K562 (cell line): ENCODE measurements around the gene CADPS2. TPM values are rescaled to one million over a fixed set of nuclear protein-coding genes. Genes with fewer than 3 reads are reported as not detected.

Source experiments
- ATAC-seq: fragments of 200-7000 bp; cut with Tn5 transposase; 3 replicates; pipeline ENCODE4 v1.9.1; 2020; ENCODE audit warnings: moderate library complexity
- BruUV-seq: library from RNA; stranded (reverse); fragments of 400-500 nt; replicated peaks from 2 replicates; lab custom pipeline; 2021; lab: Mats Ljungman, UMichigan
- CTCF ChIA-PET: fragments of 300-600 bp; formaldehyde crosslinking; extraction: SDS; loops from one replicate; lab custom pipeline; 2021; ENCODE audit warnings: low intra/inter-chr PET ratio; lab: Yijun Ruan, JAX
- POLR2A ChIA-PET: fragments of 300-600, 350-650 bp; sonication (Branson Sonifier 250); formaldehyde crosslinking; extraction: SDS; loops from one replicate; lab custom pipeline; 2021; ENCODE audit warnings: antibody characterized with exemption, inconsistent platforms; lab: Yijun Ruan, JAX
- DNase-seq, 4 experiments: peaks; one replicate each; pipeline versions ENCODE4 v3.0.0 to v3.0.0-alpha.2; 2011 to 2018; ENCODE audit warnings: low spot score in 3 of 4, mixed read lengths in 3 of 4; ENCODE audit errors: extremely low read depth in 1 of 4
- FAIRE-seq: peaks from 2 replicates; lab custom pipeline; 2011; peaks lifted over from hg19 to GRCh38; lab: Jason Lieb, UNC
- H2AFZ ChIP-seq: 2 replicates; pipeline ENCODE4 v1.6.0; 2011; ENCODE audit warnings: low read depth, low read length, control low read depth, inconsistent platforms
- H3K27ac ChIP-seq: fragments of 200-600 bp; 3 replicates; pipeline ENCODE4 v1.8.0; 2011; ENCODE audit warnings: low read depth, mild to moderate bottlenecking, control low read depth, inconsistent platforms, low read length, moderate library complexity, mixed read lengths; ENCODE audit errors: extremely low read depth
- H3K27me3 ChIP-seq, 2 experiments: fragments of 300-600 bp in 1 of 2; 2 replicates in 1 of 2; 3 replicates in 1 of 2; pipeline versions ENCODE4 v1.6.0 to v1.8.0; 2011; ENCODE audit warnings: inconsistent platforms in 2 of 2, low read length in 2 of 2, mild to moderate bottlenecking in 1 of 2, mixed read lengths in 1 of 2, moderate library complexity in 1 of 2; ENCODE audit not compliant: control insufficient read depth in 2 of 2, insufficient read depth in 2 of 2
- H3K36me3 ChIP-seq: fragments of 300-600 bp; 3 replicates; pipeline ENCODE4 v1.8.0; 2011; ENCODE audit warnings: mild to moderate bottlenecking, low read length, inconsistent platforms; ENCODE audit not compliant: control insufficient read depth, insufficient read depth
- H3K4me1 ChIP-seq, 2 experiments: fragments of 200-600 bp in 1 of 2; replicated peaks in 1 of 2; 2 replicates in 1 of 2; 3 replicates in 1 of 2; pipeline versions ENCODE4 v1.5.1 to v1.8.0; 2011; ENCODE audit warnings: inconsistent platforms in 2 of 2, low read length in 2 of 2, mild to moderate bottlenecking in 1 of 2, mixed read lengths in 1 of 2, moderate library complexity in 1 of 2; ENCODE audit not compliant: control insufficient read depth in 2 of 2, insufficient read depth in 2 of 2
- H3K4me2 ChIP-seq: 2 replicates; pipeline ENCODE4 v1.6.1; 2011; ENCODE audit warnings: low read length, control low read depth, inconsistent platforms, mixed read lengths; ENCODE audit not compliant: insufficient read depth
- H3K4me3 ChIP-seq: fragments of 200-600 bp; sonication (generic), shearing (Covaris generic); 2 replicates; pipeline ENCODE4 v1.5.1; 2016; ENCODE audit warnings: control low read depth, inconsistent platforms
- H3K79me2 ChIP-seq: fragments of 200-600 bp; 3 replicates; pipeline ENCODE4 v1.8.0; 2011; ENCODE audit warnings: low read length, inconsistent platforms; ENCODE audit not compliant: control insufficient read depth, insufficient read depth
- H3K9ac ChIP-seq, 2 experiments: 2 replicates each; pipeline versions ENCODE4 v1.6.0 to v1.6.1; 2011; ENCODE audit warnings: low read depth in 2 of 2, low read length in 2 of 2, control low read depth in 1 of 2, inconsistent platforms in 1 of 2, mild to moderate bottlenecking in 1 of 2, mixed read lengths in 1 of 2; ENCODE audit not compliant: insufficient read depth in 1 of 2
- H3K9me1 ChIP-seq: one replicate; pipeline ENCODE4 v1.6.0; 2011; ENCODE audit warnings: inconsistent platforms, mild to moderate bottlenecking, low read length, moderate library complexity; ENCODE audit not compliant: control insufficient read depth, insufficient read depth
- H3K9me3 ChIP-seq: replicated peaks from 2 replicates; pipeline ENCODE4 v1.5.1; 2011; ENCODE audit warnings: low read depth, low read length, inconsistent platforms; ENCODE audit not compliant: control insufficient read depth, insufficient read depth
- H4K20me1 ChIP-seq: replicated peaks from 2 replicates; pipeline ENCODE4 v1.6.1; 2011; ENCODE audit warnings: low read length, inconsistent platforms, mixed read lengths; ENCODE audit not compliant: control insufficient read depth, insufficient read depth
- MEF2A ChIP-seq: IDR thresholded peaks from 2 replicates; pipeline ENCODE4 v1.6.1; 2011; ENCODE audit warnings: low read depth, mild to moderate bottlenecking, low read length, moderate library complexity; ENCODE audit not compliant: control insufficient read depth
- NCOA2 ChIP-seq, 2 experiments: fragments of 450-650 bp; IDR thresholded peaks; 2 replicates each; pipeline ENCODE4 v1.6.1; 2018; ENCODE audit warnings: mild to moderate bottlenecking in 2 of 2, moderate library complexity in 1 of 2; ENCODE audit not compliant: partially characterized antibody in 2 of 2
- ZKSCAN8 ChIP-seq: fragments of 200-800 bp; sonication (Bioruptor generic); IDR thresholded peaks from 2 replicates; pipeline ENCODE4 v1.6.1; 2016; ENCODE audit warnings: missing genetic modification characterization, missing compliant biosample characterization
- ZNF717 ChIP-seq: fragments of 250-450 bp; sonication (Bioruptor Pico); IDR thresholded peaks from 2 replicates; pipeline ENCODE4 v1.5.0; 2021
- WGBS: fragments of 100-300 bp; shearing (Covaris generic); methylation state at CpG from one replicate; pipeline ENCODE4 v1.1.6; 2016; ENCODE audit warnings: low coverage, mixed read lengths; ENCODE audit not compliant: insufficient coverage; ENCODE audit errors: missing lambda C conversion rate; 5-methylcytosine and 5-hydroxymethylcytosine counted together
- in situ Hi-C: fragments of 300-500 bp; cut with MboI; formaldehyde crosslinking; loops from 4 replicates; pipeline ENCODE4 v1.15.0; 2018; ENCODE audit warnings: inconsistent platforms, mixed read lengths
- intact Hi-C: fragments of 100-400 bp; cut with micrococcal nuclease; formaldehyde crosslinking; loops from 2 replicates; pipeline ENCODE4 v1.14.2; 2022
- polyA plus RNA-seq, 8 experiments: library from polyadenylated mRNA; depleted of rRNA in 4 of 8; stranded (reverse) in 5 of 8; unstranded in 3 of 8; fragments of >200 nt; fragmentation: Nextera tagmentation in 2 of 8; fragmentation: Illumina TruSeq in 1 of 8; extraction: Ambion mirVana in 2 of 8; extraction: Trizol in 1 of 8; gene quantifications; 2 replicates each; pipeline versions ENCODE4 v1.2.1 to v1.2.3, GENCODE V29; 2011 to 2014; ENCODE audit warnings: inconsistent platforms in 1 of 8, missing spikeins in 1 of 8
- total RNA-seq, 7 experiments: library from RNA; depleted of rRNA in 6 of 7; stranded (reverse); fragments of >200 nt in 6 of 7; fragmentation: Illumina TruSeq in 2 of 7; extraction: Trizol in 2 of 7; gene quantifications; 2 replicates each; pipeline versions ENCODE4 v1.2.1 to v1.2.3, GENCODE V29; 2011 to 2021; ENCODE audit warnings: low replicate concordance in 1 of 7
- TF ChIP-seq, protein P1 (sequence below): fragments of 450-650 bp; formaldehyde crosslinking; IDR thresholded peaks from 2 replicates; pipeline ENCODE4 v1.4.0; 2020; ENCODE audit warnings: mild to moderate bottlenecking
- TF ChIP-seq, protein P2 (sequence below): fragments of 250-450 bp; sonication (Bioruptor Pico); IDR thresholded peaks from 2 replicates; pipeline ENCODE4 v1.5.0; 2022; ENCODE audit warnings: mild to moderate bottlenecking

CADPS2 gene
- total and polyA plus RNA-seq, 9 of the 15 experiments (the other 6 are each of a cell fraction or from before 2014, with no cell fraction given) = 0.03 to 0.14 (median 0.04) TPM; not detected in 1

DNA sequence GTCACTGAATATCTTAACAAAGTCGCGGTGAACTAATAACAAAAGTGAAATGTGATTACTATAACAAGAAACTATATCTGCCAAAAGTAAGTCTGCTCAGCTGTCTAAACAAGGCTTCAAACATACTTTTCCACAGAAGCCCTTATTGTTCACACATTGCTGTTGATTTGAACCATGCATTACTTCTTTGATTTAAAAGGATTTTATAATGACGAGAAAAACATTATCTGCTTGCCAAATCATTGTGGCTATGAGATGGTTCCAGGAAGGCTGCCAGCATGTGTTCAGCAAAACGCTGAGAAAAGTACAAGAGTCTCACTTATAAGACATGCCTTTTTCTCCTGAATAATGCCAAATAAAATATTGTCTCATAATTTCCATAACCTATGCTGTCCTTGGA, 211.8 kb downstream of the CADPS2 start:
- WGBS = 4% methylated on average over 4 of the region's 4 CpGs
- ChIA-PET POLR2A (no interaction called here), CTCF (no interaction called here)
- no peaks in the 10 kb centered on the region for H3K27me3 ChIP-seq
- H3K9me3 ChIP-seq = no peaks in the 10 kb centered on the region
- FAIRE-seq (no peak), DNase-seq (no peak), ATAC-seq (no peak)
- H2AFZ ChIP-seq = no peak overlapping the region
- H4K20me1 ChIP-seq = no peaks in the 10 kb centered on the region
- TF ChIP-seq ZKSCAN8 (CRISPR knock-in tag) (no peak), MEF2A (no peak), NCOA2 (IDR thresholded peaks at IDR 0.05; ENCODE audit: partially characterized antibody in 2 of 2) (no peak), ZNF717 (CRISPR knock-in tag) (no peak)
- TF ChIP-seq, protein P1, sequence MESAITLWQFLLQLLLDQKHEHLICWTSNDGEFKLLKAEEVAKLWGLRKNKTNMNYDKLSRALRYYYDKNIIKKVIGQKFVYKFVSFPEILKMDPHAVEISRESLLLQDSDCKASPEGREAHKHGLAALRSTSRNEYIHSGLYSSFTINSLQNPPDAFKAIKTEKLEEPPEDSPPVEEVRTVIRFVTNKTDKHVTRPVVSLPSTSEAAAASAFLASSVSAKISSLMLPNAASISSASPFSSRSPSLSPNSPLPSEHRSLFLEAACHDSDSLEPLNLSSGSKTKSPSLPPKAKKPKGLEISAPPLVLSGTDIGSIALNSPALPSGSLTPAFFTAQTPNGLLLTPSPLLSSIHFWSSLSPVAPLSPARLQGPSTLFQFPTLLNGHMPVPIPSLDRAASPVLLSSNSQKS (CRISPR knock-in tag) = no peak
- TF ChIP-seq, protein P2, sequence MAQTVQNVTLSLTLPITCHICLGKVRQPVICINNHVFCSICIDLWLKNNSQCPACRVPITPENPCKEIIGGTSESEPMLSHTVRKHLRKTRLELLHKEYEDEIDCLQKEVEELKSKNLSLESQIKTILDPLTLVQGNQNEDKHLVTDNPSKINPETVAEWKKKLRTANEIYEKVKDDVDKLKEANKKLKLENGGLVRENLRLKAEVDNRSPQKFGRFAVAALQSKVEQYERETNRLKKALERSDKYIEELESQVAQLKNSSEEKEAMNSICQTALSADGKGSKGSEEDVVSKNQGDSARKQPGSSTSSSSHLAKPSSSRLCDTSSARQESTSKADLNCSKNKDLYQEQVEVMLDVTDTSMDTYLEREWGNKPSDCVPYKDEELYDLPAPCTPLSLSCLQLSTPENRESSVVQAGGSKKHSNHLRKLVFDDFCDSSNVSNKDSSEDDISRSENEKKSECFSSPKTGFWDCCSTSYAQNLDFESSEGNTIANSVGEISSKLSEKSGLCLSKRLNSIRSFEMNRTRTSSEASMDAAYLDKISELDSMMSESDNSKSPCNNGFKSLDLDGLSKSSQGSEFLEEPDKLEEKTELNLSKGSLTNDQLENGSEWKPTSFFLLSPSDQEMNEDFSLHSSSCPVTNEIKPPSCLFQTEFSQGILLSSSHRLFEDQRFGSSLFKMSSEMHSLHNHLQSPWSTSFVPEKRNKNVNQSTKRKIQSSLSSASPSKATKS = no peak
- H3K9ac ChIP-seq = no peak overlapping the region
- no peaks in the 10 kb centered on the region for H3K79me2 ChIP-seq
- H3K36me3 ChIP-seq = no peaks in the 10 kb centered on the region
- H3K9me1 ChIP-seq = no peaks in the 10 kb centered on the region
- in situ Hi-C loops (no loop called here), intact Hi-C loops (no loop called here)
- H3K4me2 ChIP-seq = no peak overlapping the region
- H3K4me1 ChIP-seq = no peaks in the 10 kb centered on the region
- no peak overlapping the region for H3K4me3 ChIP-seq
- H3K27ac ChIP-seq = no peak overlapping the region
- no TSS peak for BruUV-seq
